Epithelial cell of esophagus (primary cell): Measurements from ENCODE around the gene PCDHB1.
A peak's percentile ranks its signal among the peaks of the same experiment; 100 is the strongest.
"Not testable (repeated sequence)": the region's sequence is repeated elsewhere in the genome, so short reads cannot be mapped to it uniquely, and the experiment has no call there.

Experiments used
- DNase-seq: peaks from one replicate; pipeline ENCODE4 v3.0.0; 2010; ENCODE audit warnings: low read depth
- H3K4me3 ChIP-seq: 2 replicates; pipeline ENCODE4 v1.5.1; 2011; ENCODE audit warnings: mild to moderate bottlenecking, low read length, control low read depth
- TF ChIP-seq, protein P1 (sequence below): IDR thresholded peaks from 2 replicates; pipeline ENCODE4 v1.5.1; 2011; ENCODE audit warnings: low read depth, mild to moderate bottlenecking, low read length, control low read depth, inconsistent platforms; ENCODE audit not compliant: insufficient read depth; ENCODE audit errors: missing control alignments

Gene PCDHB1

DNA sequence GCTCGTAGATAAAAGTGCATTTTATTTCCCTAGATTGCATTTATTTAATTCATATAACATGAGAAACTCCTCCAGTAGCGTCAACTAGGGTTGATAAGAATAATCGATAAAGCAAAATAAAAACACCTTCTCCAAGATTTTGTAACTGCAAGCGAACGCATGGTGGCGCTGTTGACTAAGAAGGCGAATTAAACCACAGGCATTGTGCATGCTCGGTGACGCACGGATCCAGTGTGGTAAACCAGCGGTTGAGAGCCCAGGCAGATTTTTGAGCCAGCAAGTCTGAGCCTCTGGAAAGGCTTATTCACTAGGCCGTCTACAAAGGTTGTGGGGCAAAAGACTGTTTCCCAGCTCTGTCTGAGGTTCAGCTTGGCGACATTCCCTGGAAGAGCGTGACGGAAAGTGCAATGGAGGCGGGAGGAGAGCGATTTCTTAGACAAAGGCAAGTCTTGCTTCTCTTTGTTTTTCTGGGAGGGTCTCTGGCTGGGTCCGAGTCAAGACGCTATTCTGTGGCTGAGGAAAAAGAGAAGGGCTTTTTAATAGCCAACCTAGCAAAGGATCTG lies 49.1 kb downstream of the PCDHB1 start, which contains the start of gene PCDHB3:
PCDHB3 (plus strand) TSS at position 231 of the 563 bp plus-strand sequence; CDS start at position 408, 177 bp downstream.
- H3K4me3 ChIP-seq, result no peak within 1 kb of the TSS
- peak; percentile 16 for DNase-seq
- TF ChIP-seq, protein P1, sequence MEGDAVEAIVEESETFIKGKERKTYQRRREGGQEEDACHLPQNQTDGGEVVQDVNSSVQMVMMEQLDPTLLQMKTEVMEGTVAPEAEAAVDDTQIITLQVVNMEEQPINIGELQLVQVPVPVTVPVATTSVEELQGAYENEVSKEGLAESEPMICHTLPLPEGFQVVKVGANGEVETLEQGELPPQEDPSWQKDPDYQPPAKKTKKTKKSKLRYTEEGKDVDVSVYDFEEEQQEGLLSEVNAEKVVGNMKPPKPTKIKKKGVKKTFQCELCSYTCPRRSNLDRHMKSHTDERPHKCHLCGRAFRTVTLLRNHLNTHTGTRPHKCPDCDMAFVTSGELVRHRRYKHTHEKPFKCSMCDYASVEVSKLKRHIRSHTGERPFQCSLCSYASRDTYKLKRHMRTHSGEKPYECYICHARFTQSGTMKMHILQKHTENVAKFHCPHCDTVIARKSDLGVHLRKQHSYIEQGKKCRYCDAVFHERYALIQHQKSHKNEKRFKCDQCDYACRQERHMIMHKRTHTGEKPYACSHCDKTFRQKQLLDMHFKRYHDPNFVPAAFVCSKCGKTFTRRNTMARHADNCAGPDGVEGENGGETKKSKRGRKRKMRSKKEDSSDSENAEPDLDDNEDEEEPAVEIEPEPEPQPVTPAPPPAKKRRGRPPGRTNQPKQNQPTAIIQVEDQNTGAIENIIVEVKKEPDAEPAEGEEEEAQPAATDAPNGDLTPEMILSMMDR, result peak; percentile 18

DNA sequence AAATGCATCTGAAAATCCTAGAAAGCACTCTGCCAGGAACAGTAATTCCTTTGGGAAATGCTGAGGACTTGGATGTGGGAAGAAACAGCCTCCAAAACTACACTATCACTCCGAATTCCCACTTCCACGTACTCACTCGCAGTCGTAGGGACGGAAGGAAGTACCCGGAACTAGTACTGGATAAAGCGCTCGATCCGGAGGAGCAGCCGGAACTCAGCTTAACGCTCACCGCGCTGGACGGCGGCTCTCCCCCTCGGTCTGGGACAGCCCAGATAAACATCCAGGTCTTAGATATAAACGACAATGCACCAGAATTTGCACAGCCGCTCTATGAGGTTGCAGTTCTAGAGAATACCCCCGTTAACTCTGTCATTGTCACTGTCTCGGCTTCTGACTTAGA lies 49.9 kb downstream of the PCDHB1 start:
- TF ChIP-seq, protein P1, result no peak
- H3K4me3 ChIP-seq, result no peak overlapping the region
- DNase-seq, result no peak

DNA sequence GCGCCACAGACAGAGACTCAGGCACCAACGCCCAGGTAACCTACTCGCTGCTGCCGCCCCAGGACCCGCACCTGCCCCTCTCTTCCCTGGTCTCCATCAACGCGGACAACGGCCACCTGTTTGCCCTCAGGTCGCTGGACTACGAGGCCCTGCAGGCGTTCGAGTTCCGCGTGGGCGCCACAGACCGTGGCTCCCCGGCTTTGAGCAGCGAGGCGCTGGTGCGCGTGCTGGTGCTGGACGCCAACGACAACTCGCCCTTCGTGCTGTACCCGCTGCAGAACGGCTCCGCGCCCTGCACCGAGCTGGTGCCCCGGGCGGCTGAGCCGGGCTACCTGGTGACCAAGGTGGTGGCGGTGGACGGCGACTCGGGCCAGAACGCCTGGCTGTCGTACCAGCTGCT lies 50.9 kb downstream of the PCDHB1 start:
- DNase-seq, H3K4me3 ChIP-seq: not testable (repeated sequence)

DNA sequence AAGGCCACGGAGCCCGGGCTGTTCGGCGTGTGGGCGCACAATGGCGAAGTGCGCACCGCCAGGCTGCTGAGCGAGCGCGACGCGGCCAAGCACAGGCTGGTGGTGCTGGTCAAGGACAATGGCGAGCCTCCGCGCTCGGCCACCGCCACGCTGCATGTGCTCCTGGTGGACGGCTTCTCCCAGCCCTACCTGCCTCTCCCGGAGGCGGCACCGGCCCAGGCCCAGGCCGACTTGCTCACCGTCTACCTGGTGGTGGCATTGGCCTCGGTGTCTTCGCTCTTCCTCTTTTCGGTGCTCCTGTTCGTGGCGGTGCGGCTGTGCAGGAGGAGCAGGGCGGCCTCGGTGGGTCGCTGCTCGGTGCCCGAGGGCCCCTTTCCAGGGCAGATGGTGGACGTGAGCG lies 51.3 kb downstream of the PCDHB1 start:
- not testable (repeated sequence) for H3K4me3 ChIP-seq, DNase-seq

DNA sequence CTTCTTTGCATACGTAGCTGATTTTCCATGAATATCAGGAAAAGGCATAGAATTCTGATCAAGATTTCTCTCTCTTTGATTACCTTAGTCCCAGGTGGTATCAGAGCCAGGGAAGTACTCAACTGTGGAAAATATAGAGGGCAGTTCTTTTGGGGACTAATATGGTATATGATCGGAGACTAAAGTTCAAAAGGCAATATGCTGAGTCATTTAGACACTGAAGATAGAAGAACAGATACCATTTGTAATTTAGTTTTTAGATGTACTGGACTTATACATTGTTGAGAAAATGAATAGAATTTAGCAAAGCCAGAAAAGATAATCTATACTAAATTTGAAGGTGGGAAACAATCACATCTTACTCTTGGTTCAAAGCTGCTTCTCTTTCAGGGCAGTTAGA lies 54.2 kb downstream of the PCDHB1 start:
- H3K4me3 ChIP-seq, result no peak overlapping the region
- TF ChIP-seq, protein P1, result no peak
- DNase-seq, result no peak
